H1 (cell line): ENCODE results near the gene NPM1. TPM values are rescaled to one million over a fixed set of nuclear protein-coding genes. Genes with fewer than 3 reads are reported as not detected.

ENCODE experiments used
- CTCF ChIA-PET: fragments of 300-600 bp; sonication (Branson Sonifier 250); formaldehyde crosslinking; loops from one replicate; lab custom pipeline; 2021; ENCODE audit not compliant: partially characterized antibody; lab: Charles Lee
- POLR2A ChIA-PET: fragments of 300-600 bp; sonication (Branson Sonifier 250); formaldehyde crosslinking; loops from one replicate; lab custom pipeline; 2021; ENCODE audit warnings: inconsistent platforms; ENCODE audit not compliant: partially characterized antibody; lab: Charles Lee
- DNase-seq, 2 experiments: peaks; one replicate each; pipeline versions ENCODE4 v3.0.0 to v3.0.0-alpha.2; 2010 to 2022; ENCODE audit warnings: low spot score in 2 of 2, low read depth in 1 of 2, mixed read lengths in 1 of 2
- FAIRE-seq: peaks from 2 replicates; lab custom pipeline; 2011; peaks lifted over from hg19 to GRCh38; lab: Jason Lieb, UNC
- H2AFZ ChIP-seq: 2 replicates; pipeline ENCODE4 v1.8.1; 2012; ENCODE audit warnings: low read length, inconsistent platforms
- H2AK5ac ChIP-seq: 2 replicates; pipeline ENCODE4 v1.6.1; 2013; ENCODE audit warnings: low read depth, low read length
- H2BK120ac ChIP-seq: replicated peaks from 2 replicates; pipeline ENCODE3; 2013; ENCODE audit warnings: low read depth, low read length, inconsistent platforms
- H2BK12ac ChIP-seq: 2 replicates; pipeline ENCODE4 v1.6.1; 2013; ENCODE audit warnings: low read depth, low read length
- H2BK15ac ChIP-seq: 2 replicates; pipeline ENCODE4 v1.6.1; 2013; ENCODE audit warnings: low read length
- H2BK20ac ChIP-seq: 2 replicates; pipeline ENCODE4 v1.6.1; 2013; ENCODE audit warnings: low read length
- H2BK5ac ChIP-seq: 2 replicates; pipeline ENCODE4 v1.6.1; 2013; ENCODE audit warnings: low read depth, low read length
- H3K14ac ChIP-seq: 2 replicates; pipeline ENCODE4 v1.6.1; 2013; ENCODE audit warnings: inconsistent platforms; ENCODE audit not compliant: insufficient read length
- H3K18ac ChIP-seq: 2 replicates; pipeline ENCODE4 v1.6.1; 2013; ENCODE audit warnings: low read length; ENCODE audit errors: extremely low read depth
- H3K23ac ChIP-seq: 2 replicates; pipeline ENCODE4 v1.6.1; 2013; ENCODE audit warnings: inconsistent platforms; ENCODE audit not compliant: insufficient read length
- H3K23me2 ChIP-seq: 2 replicates; pipeline ENCODE4 v1.6.1; 2013; ENCODE audit warnings: low read depth, low read length
- H3K27ac ChIP-seq: 2 replicates; pipeline ENCODE4 v1.6.1; 2011; ENCODE audit warnings: low read depth, low read length, inconsistent platforms
- H3K27me3 ChIP-seq, 4 experiments: replicated peaks in 1 of 4; 1 replicate in 1 of 4; 2 replicates in 3 of 4; pipeline versions ENCODE4 v1.6.1 to v1.8.1; 2011 to 2013; ENCODE audit warnings: low read length in 3 of 4, mild to moderate bottlenecking in 3 of 4, inconsistent platforms in 2 of 4, mixed read lengths in 2 of 4, moderate library complexity in 1 of 4; ENCODE audit not compliant: control insufficient read depth in 3 of 4, insufficient read depth in 3 of 4; ENCODE audit errors: extremely low read depth in 1 of 4
- H3K36me3 ChIP-seq, 4 experiments: 2 replicates each; pipeline versions ENCODE4 v1.6.1 to v1.8.1; 2011 to 2013; ENCODE audit warnings: mild to moderate bottlenecking in 4 of 4, low read length in 3 of 4, moderate library complexity in 2 of 4, control low read depth in 1 of 4, inconsistent platforms in 1 of 4; ENCODE audit not compliant: insufficient read depth in 4 of 4, control insufficient read depth in 2 of 4
- H3K4ac ChIP-seq: replicated peaks from 2 replicates; pipeline ENCODE3; 2013; ENCODE audit warnings: low read length, low read depth, mixed read lengths, inconsistent platforms; ENCODE audit not compliant: insufficient read length
- H3K4me1 ChIP-seq, 4 experiments: replicated peaks in 1 of 4; 1 replicate in 1 of 4; 2 replicates in 3 of 4; pipeline versions ENCODE4 v1.6.1 to v1.8.1; 2011 to 2013; ENCODE audit warnings: low read length in 3 of 4, inconsistent platforms in 2 of 4, mixed read lengths in 1 of 4; ENCODE audit not compliant: insufficient read depth in 4 of 4, control insufficient read depth in 3 of 4
- H3K4me2 ChIP-seq, 2 experiments: 2 replicates each; pipeline versions ENCODE4 v1.6.1 to v1.8.1; 2011 to 2013; ENCODE audit warnings: low read depth in 2 of 2, low read length in 2 of 2, control low read depth in 1 of 2, inconsistent platforms in 1 of 2, mild to moderate bottlenecking in 1 of 2; ENCODE audit not compliant: insufficient read depth in 1 of 2
- H3K4me3 ChIP-seq, 4 experiments: fragments of 200-600, 300-600 bp in 1 of 4; sonication (generic), shearing (Covaris generic), sonication (Bioruptor Twin) in 1 of 4; 2 replicates each; pipeline versions ENCODE4 v1.5.1 to v1.8.1; 2011 to 2016; ENCODE audit warnings: low read length in 4 of 4, low read depth in 3 of 4, control low read depth in 2 of 4, inconsistent platforms in 2 of 4, mild to moderate bottlenecking in 2 of 4, mixed read lengths in 1 of 4, moderate library complexity in 1 of 4; ENCODE audit not compliant: insufficient read depth in 2 of 4; ENCODE audit errors: extremely low read depth in 1 of 4
- H3K56ac ChIP-seq: replicated peaks from 2 replicates; pipeline ENCODE3; 2013; ENCODE audit warnings: low read depth, mild to moderate bottlenecking, mixed read lengths, low read length, inconsistent platforms; ENCODE audit not compliant: insufficient read length
- H3K79me1 ChIP-seq: 2 replicates; pipeline ENCODE4 v1.6.1; 2013; ENCODE audit warnings: low read depth, low read length, control low read depth
- H3K79me2 ChIP-seq, 2 experiments: 2 replicates each; pipeline versions ENCODE4 v1.6.1 to v1.8.1; 2012 to 2013; ENCODE audit warnings: low read length in 2 of 2, mild to moderate bottlenecking in 2 of 2, inconsistent platforms in 1 of 2; ENCODE audit not compliant: insufficient read depth in 2 of 2, control insufficient read depth in 1 of 2
- H3K9ac ChIP-seq, 4 experiments: replicated peaks in 1 of 4; 1 replicate in 1 of 4; 2 replicates in 3 of 4; pipeline versions ENCODE4 v1.6.1 to v1.8.1; 2011 to 2013; ENCODE audit warnings: low read depth in 3 of 4, low read length in 3 of 4, control low read depth in 2 of 4, mild to moderate bottlenecking in 2 of 4, moderate library complexity in 2 of 4, inconsistent platforms in 1 of 4; ENCODE audit errors: extremely low read depth in 1 of 4
- H3K9me3 ChIP-seq, 2 experiments: 2 replicates each; pipeline versions ENCODE4 v1.6.1 to v1.8.1; 2012 to 2013; ENCODE audit warnings: mild to moderate bottlenecking in 2 of 2, moderate library complexity in 2 of 2, control low read depth in 1 of 2, inconsistent platforms in 1 of 2, low read depth in 1 of 2, low read length in 1 of 2, mixed read lengths in 1 of 2; ENCODE audit not compliant: insufficient read depth in 2 of 2
- H4K20me1 ChIP-seq, 2 experiments: replicated peaks in 1 of 2; 2 replicates each; pipeline versions ENCODE3 to v1.8.1; 2011 to 2013; ENCODE audit warnings: inconsistent platforms in 2 of 2, low read length in 2 of 2, mild to moderate bottlenecking in 1 of 2; ENCODE audit not compliant: insufficient read depth in 2 of 2, control insufficient read depth in 1 of 2
- H4K5ac ChIP-seq: 2 replicates; pipeline ENCODE4 v1.6.1; 2013; ENCODE audit warnings: low read length, low read depth, mixed read lengths, inconsistent platforms; ENCODE audit not compliant: insufficient read length
- H4K8ac ChIP-seq: 2 replicates; pipeline ENCODE4 v1.8.0; 2013; ENCODE audit warnings: mild to moderate bottlenecking, moderate library complexity, low read length, inconsistent platforms; ENCODE audit not compliant: insufficient read depth; ENCODE audit errors: extremely low read depth
- H4K91ac ChIP-seq: replicated peaks from 2 replicates; pipeline ENCODE3; 2013; ENCODE audit warnings: low read length, mixed read lengths, inconsistent platforms; ENCODE audit not compliant: insufficient read length
- BACH1 ChIP-seq: IDR thresholded peaks from 2 replicates; pipeline ENCODE4 v1.6.1; 2012; ENCODE audit warnings: low read length, improper control_type of control experiment
- ZNF274 ChIP-seq: IDR thresholded peaks from 2 replicates; pipeline ENCODE4 v1.7.0; 2012; ENCODE audit warnings: low read length, borderline replicate concordance; ENCODE audit errors: extremely low read depth
- WGBS, 2 experiments: shearing (Covaris generic) in 1 of 2; methylation state at CpG; one replicate each; pipeline versions ENCODE4 v1.1.6 to v1.1.7; 2013 to 2015; ENCODE audit warnings: low lambda C conversion rate in 2 of 2, mixed read lengths in 2 of 2, inconsistent platforms in 1 of 2, low coverage in 1 of 2, missing lambda C conversion rate in 1 of 2; ENCODE audit not compliant: insufficient replicate concordance in 2 of 2, insufficient coverage in 1 of 2, insufficient read length in 1 of 2; ENCODE audit errors: extremely low coverage in 1 of 2, missing lambda C conversion rate in 1 of 2; 5-methylcytosine and 5-hydroxymethylcytosine counted together
- polyA plus RNA-seq, 7 experiments: library from polyadenylated mRNA; depleted of rRNA in 3 of 7; stranded (reverse) in 5 of 7; unstranded in 2 of 7; fragments of >200 nt in 5 of 7; fragments of 200-250 nt in 2 of 7; gene quantifications; 1 replicate in 5 of 7; 2 replicates in 1 of 7; 4 replicates in 1 of 7; pipeline versions ENCODE4 v1.2.1 to v1.2.3, GENCODE V29; 2011 to 2013; ENCODE audit warnings: missing spikeins in 2 of 7, mixed read lengths in 2 of 7
- total RNA-seq: library from RNA; stranded (reverse); fragmentation: NEBNext Ultra II Directional; extraction: Animal tissue kit (Norgen Biotek cat#: 25700); gene quantifications from 2 replicates; pipeline ENCODE4 v1.2.1, GENCODE V29; 2021

NPM1 gene
- total and polyA plus RNA-seq, 2 of the 8 experiments (the other 6 are each of a cell fraction or from before 2014, with no cell fraction given), result 2,182 to 4,042 TPM

- H3K4ac ChIP-seq, result no peak overlapping the region
- no peak overlapping the region for H4K91ac ChIP-seq
- no peak overlapping the region for H3K4me3 ChIP-seq
- H3K27me3 ChIP-seq, result peaks cover 0 to 8% (median 6%) of the 10 kb centered on the region in 4 experiments; a peak in 4 of 7 replicates
- no peaks in the 10 kb centered on the region for H3K79me2 ChIP-seq
- no peak overlapping the region for H4K8ac ChIP-seq
- no peak for DNase-seq
- H3K4me1 ChIP-seq, result peaks cover 15 to 29% (median 20%) of the 10 kb centered on the region in 4 experiments
- H3K9ac ChIP-seq, result no peak overlapping the region
- H2BK5ac ChIP-seq, result no peak overlapping the region
- no peak overlapping the region for H2BK120ac ChIP-seq
- H2BK20ac ChIP-seq, result no peak overlapping the region
- no peak overlapping the region for H3K4me2 ChIP-seq
- no peak overlapping the region for H3K23ac ChIP-seq
- no peak overlapping the region for H2BK12ac ChIP-seq
- no peak overlapping the region for H3K27ac ChIP-seq
- POLR2A ChIA-PET, result interaction anchor here (0.9 to 1.8 kb wide), 7 partner anchors 9 to 74 kb away, joined by 3 to 8 read pairs (median 3); no protein-coding TSS in a partner anchor
- TF ChIP-seq BACH1, result peak; percentile 19; the same call in 1 of the 2 replicates
- no peak for TF ChIP-seq ZNF274
- H2AK5ac ChIP-seq, result no peak overlapping the region
- no peak overlapping the region for H2AFZ ChIP-seq
- CTCF ChIA-PET, result interaction anchor here (0.6 to 4.8 kb wide), 5 partner anchors 10 to 403 kb away, joined by 3 to 30 read pairs (median 3); partner anchors contain the start of gene FGF18
- H4K5ac ChIP-seq, result no peak overlapping the region
- WGBS, 2 experiments, result 85% methylated on average over 5 of the region's 5 CpGs; no CpG with 5 or more reads in 1 of the 2 experiments
- H3K56ac ChIP-seq, result no peak overlapping the region
- H3K18ac ChIP-seq, result no peak overlapping the region
- H3K23me2 ChIP-seq, result peaks cover 2% of the 10 kb centered on the region; the same call in 1 of the 2 replicates
- no peaks in the 10 kb centered on the region for H3K9me3 ChIP-seq
- FAIRE-seq, result no peak
- H3K36me3 ChIP-seq, result no peaks in the 10 kb centered on the region
- H2BK15ac ChIP-seq, result no peak overlapping the region
- H3K14ac ChIP-seq, result no peak overlapping the region
- no peaks in the 10 kb centered on the region for H4K20me1 ChIP-seq
- H3K79me1 ChIP-seq, result no peaks in the 10 kb centered on the region
Measured at GRCh38 chr5:171447226-171447625, 59.6 kb downstream of the NPM1 start.
